Natural killer cell (primary cell): ENCODE data around the gene CAT. TPM values are rescaled to one million over a fixed set of nuclear protein-coding genes. Genes with fewer than 3 reads are reported as not detected.

Source experiments
- ATAC-seq, 3 donors: fragments of 150-1000 bp in 2 of 3; fragments of 200-7000 bp in 1 of 3; cut with Tn5 transposase; 1 replicate in 1 of 3; 2 replicates in 2 of 3; pipeline ENCODE4 v1.10.0; 2021; ENCODE audit warnings: mild to moderate bottlenecking in 2 of 3, moderate library complexity in 2 of 3
- DNase-seq, 2 donors: peaks; one replicate each; pipeline versions ENCODE4 v3.0.0 to v3.0.0-alpha.2; 2013 to 2021; ENCODE audit warnings: mixed read lengths in 1 of 2
- H3K27ac ChIP-seq: one replicate; pipeline ENCODE4 v1.5.1; 2013; ENCODE audit warnings: mild to moderate bottlenecking, low read length
- H3K27me3 ChIP-seq: one replicate; pipeline ENCODE4 v1.6.1; 2013; ENCODE audit warnings: low read length; ENCODE audit not compliant: control insufficient read depth, insufficient read depth
- H3K36me3 ChIP-seq: one replicate; pipeline ENCODE4 v1.6.1; 2013; ENCODE audit warnings: low read length; ENCODE audit not compliant: control insufficient read depth, insufficient read depth
- H3K4me1 ChIP-seq: one replicate; pipeline ENCODE4 v1.6.1; 2013; ENCODE audit warnings: low read length; ENCODE audit not compliant: control insufficient read depth, insufficient read depth
- H3K4me3 ChIP-seq: one replicate; pipeline ENCODE4 v1.5.1; 2013; ENCODE audit warnings: low read length
- H3K9me3 ChIP-seq: one replicate; pipeline ENCODE4 v1.6.1; 2013; ENCODE audit warnings: low read length; ENCODE audit not compliant: control insufficient read depth, insufficient read depth
- H3K27ac Mint-ChIP-seq, 2 donors: one replicate each; pipeline ENCODE4 v1.8.0; 2022; ENCODE audit warnings: mild to moderate bottlenecking in 2 of 2, mixed read lengths in 2 of 2, moderate library complexity in 1 of 2
- H3K27me3 Mint-ChIP-seq, 2 donors: one replicate each; pipeline ENCODE4 v1.8.0; 2022; ENCODE audit warnings: low read depth in 2 of 2, mixed read lengths in 2 of 2
- H3K36me3 Mint-ChIP-seq: one replicate; pipeline ENCODE4 v1.8.0; 2022; ENCODE audit warnings: mixed read lengths
- H3K4me1 Mint-ChIP-seq, 2 donors: one replicate each; pipeline ENCODE4 v1.8.0; 2022; ENCODE audit warnings: mixed read lengths in 2 of 2
- H3K4me3 Mint-ChIP-seq: one replicate; pipeline ENCODE4 v1.8.0; 2022; ENCODE audit warnings: mild to moderate bottlenecking, moderate library complexity, mixed read lengths
- H3K9me3 Mint-ChIP-seq, 2 donors: one replicate each; pipeline ENCODE4 v1.8.0; 2022; ENCODE audit warnings: mixed read lengths in 2 of 2
- WGBS: methylation state at CpG from one replicate; pipeline ENCODE4 v1.1.7; 2013; ENCODE audit warnings: missing lambda C conversion rate; ENCODE audit not compliant: insufficient coverage; 5-methylcytosine and 5-hydroxymethylcytosine counted together
- intact Hi-C: fragments of 100-400 bp; cut with micrococcal nuclease; formaldehyde crosslinking; loops from one replicate; pipeline ENCODE4 v1.14.2; 2022
- total RNA-seq, 4 donors: library from RNA; stranded (reverse); fragments of 120-200 nt in 1 of 4; gene quantifications; one replicate each; pipeline versions ENCODE4 v1.2.3 to v1.2.4, GENCODE V29; 2013 to 2022
- TF ChIP-seq, protein P1 (sequence below): fragments of 200-600 bp; IDR thresholded peaks from one replicate; pipeline ENCODE4 v1.8.0; 2022; ENCODE audit warnings: antibody characterized with exemption

CAT gene
- total RNA-seq, 3 donors from 2014 or later (not counting 1 experiment from before 2014, with no cell fraction given) = 31.0 to 43.9 (median 36.3) TPM

DNA sequence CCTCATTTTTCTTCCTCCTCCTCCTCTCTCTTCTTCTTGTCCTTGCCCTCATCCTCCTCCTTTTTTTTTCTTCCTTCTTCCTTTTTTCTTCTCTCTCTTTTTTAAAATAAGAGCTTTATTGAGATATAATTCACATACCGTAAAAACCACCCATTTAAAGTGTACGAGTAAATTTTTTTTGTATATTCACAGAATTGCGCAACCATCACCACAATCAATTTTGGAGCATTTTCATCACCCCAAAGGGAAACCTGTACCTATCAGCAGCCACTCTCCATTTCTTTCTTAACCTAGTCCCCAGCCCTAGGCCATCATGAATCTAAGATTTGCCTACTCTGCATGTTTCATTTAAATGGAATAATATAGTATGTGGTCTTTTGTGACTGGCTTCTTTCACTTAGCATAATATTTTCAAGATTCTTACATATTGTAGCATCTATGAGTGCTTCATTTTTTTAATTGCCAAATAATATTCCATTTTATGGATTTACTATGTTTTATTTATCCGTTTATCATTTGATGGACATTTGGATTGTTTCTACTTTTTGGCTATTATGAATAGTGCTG, 35.0 kb downstream of the CAT start:
- peaks cover 37% of the 10 kb centered on the region for H3K36me3 ChIP-seq
- WGBS = 100% methylated on average over 3 of the region's 4 CpGs
- Mint-ChIP-seq H3K9me3 (no peaks in the 10 kb centered on the region), H3K27ac (no peak overlapping the region), H3K27me3 (no peaks in the 10 kb centered on the region), H3K36me3 (peaks cover 7% of the 10 kb centered on the region), H3K4me3 (no peak overlapping the region), H3K4me1 (no peaks in the 10 kb centered on the region)
- TF ChIP-seq, protein P1, sequence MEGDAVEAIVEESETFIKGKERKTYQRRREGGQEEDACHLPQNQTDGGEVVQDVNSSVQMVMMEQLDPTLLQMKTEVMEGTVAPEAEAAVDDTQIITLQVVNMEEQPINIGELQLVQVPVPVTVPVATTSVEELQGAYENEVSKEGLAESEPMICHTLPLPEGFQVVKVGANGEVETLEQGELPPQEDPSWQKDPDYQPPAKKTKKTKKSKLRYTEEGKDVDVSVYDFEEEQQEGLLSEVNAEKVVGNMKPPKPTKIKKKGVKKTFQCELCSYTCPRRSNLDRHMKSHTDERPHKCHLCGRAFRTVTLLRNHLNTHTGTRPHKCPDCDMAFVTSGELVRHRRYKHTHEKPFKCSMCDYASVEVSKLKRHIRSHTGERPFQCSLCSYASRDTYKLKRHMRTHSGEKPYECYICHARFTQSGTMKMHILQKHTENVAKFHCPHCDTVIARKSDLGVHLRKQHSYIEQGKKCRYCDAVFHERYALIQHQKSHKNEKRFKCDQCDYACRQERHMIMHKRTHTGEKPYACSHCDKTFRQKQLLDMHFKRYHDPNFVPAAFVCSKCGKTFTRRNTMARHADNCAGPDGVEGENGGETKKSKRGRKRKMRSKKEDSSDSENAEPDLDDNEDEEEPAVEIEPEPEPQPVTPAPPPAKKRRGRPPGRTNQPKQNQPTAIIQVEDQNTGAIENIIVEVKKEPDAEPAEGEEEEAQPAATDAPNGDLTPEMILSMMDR = no peak
- H3K27me3 ChIP-seq = no peaks in the 10 kb centered on the region
- no peak overlapping the region for H3K27ac ChIP-seq
- ATAC-seq = no peak
- no peaks in the 10 kb centered on the region for H3K9me3 ChIP-seq
- H3K4me3 ChIP-seq = no peak overlapping the region
- intact Hi-C loops = no loop called here
- no peak for DNase-seq
- H3K4me1 ChIP-seq = no peaks in the 10 kb centered on the region

- peaks cover 19% of the 10 kb centered on the region for H3K36me3 ChIP-seq
- ATAC-seq (no peak), DNase-seq (no peak)
- TF ChIP-seq, protein P1 = no peak
- no peaks in the 10 kb centered on the region for H3K4me1 ChIP-seq
- H3K9me3 Mint-ChIP-seq = no peaks in the 10 kb centered on the region
- peaks cover 7% of the 10 kb centered on the region for H3K36me3 Mint-ChIP-seq
- H3K4me3 Mint-ChIP-seq = no peak overlapping the region
- WGBS = 57% methylated on average over 2 of the region's 3 CpGs
- H3K27ac Mint-ChIP-seq = no peak overlapping the region
- H3K27me3 Mint-ChIP-seq = peaks cover 0 to 7% of the 10 kb centered on the region in 2 donors
- no peak overlapping the region for H3K4me3 ChIP-seq
- no peaks in the 10 kb centered on the region for H3K27me3 ChIP-seq
- no peaks in the 10 kb centered on the region for H3K4me1 Mint-ChIP-seq
- no peak overlapping the region for H3K27ac ChIP-seq
- intact Hi-C loops = no loop called here
- no peaks in the 10 kb centered on the region for H3K9me3 ChIP-seq
These were observed 36.9 kb downstream of the CAT start for GRCh38 chr11:34475656-34476055.

GRCh38 chr11:34476849-34477248, 38.1 kb downstream of the CAT start:
- H3K4me3 ChIP-seq = no peak overlapping the region
- H3K27me3 ChIP-seq = no peaks in the 10 kb centered on the region
- no peaks in the 10 kb centered on the region for H3K36me3 Mint-ChIP-seq
- intact Hi-C loops = no loop called here
- H3K9me3 ChIP-seq = no peaks in the 10 kb centered on the region
- TF ChIP-seq, protein P1 = no peak
- DNase-seq = no peak
- peaks cover 0 to 7% of the 10 kb centered on the region in 2 donors for H3K27me3 Mint-ChIP-seq
- no peak for ATAC-seq
- H3K27ac ChIP-seq = no peak overlapping the region
- no peaks in the 10 kb centered on the region for H3K4me1 Mint-ChIP-seq
- H3K4me3 Mint-ChIP-seq = no peak overlapping the region
- no peak overlapping the region for H3K27ac Mint-ChIP-seq
- peaks cover 8% of the 10 kb centered on the region for H3K36me3 ChIP-seq
- 95% methylated on average over 3 of the region's 4 CpGs for WGBS
- H3K9me3 Mint-ChIP-seq = no peaks in the 10 kb centered on the region
- H3K4me1 ChIP-seq = no peaks in the 10 kb centered on the region
